NCI-H2227 (cell line): Measurements from ENCODE around the gene ATP5ME.
A peak's percentile ranks its signal among the peaks of the same experiment; 100 is the strongest.
"Not testable (repeated sequence)": the region's sequence is repeated elsewhere in the genome, so short reads cannot be mapped to it uniquely, and the experiment has no call there.

Experiments used
- DNase-seq: peaks from one replicate; lab custom pipeline; 2025; ENCODE audit not compliant: unreplicated experiment; lab: John Stamatoyannopoulos, UW

The ATP5ME gene

DNA sequence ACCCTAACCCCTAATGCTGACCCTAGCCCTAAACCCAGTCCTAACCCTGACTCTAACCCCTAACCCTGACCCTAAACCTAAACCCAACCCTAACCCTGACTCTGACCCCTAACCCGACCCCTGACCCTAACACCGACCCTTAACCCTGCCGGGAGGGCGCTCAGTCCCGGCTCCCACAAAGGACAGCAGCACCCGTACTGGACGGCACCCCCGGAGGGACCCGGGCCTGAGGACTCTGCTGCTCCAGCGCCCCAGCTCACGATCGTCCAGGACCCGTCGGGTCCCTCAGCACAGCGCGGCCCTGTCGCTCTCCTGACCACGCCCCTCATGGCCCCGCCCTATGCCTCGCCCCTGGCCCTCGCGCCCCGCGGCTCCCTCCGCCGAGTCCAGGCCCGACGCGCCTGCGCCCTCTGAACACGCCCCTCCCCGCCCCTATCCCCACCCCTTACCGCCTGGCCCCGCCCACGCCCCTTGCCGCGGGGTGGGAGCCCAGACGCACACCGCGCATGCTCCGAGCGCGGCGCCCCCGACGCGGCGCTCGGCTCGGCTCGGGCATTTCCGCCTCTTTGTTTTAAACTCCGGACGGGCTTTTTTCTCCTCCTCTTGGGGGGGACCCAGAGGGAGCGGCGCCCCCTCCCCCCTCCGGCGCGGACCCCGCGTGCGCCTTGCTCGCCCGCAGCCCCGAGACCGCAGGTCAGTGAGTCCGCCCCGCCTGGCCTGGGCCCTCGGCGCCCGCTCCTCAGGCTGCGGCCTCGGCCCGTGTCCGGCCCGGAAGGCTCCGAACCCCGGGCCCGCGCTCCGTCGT, 31.4 kb upstream of the ATP5ME start, which contains the start of gene PCGF3:
Gene PCGF3, plus strand, starts transcription at position 555 of the 805 bp plus-strand sequence. CDS start 27,849 bp downstream, outside the sequence.
- peak; percentile 95 for DNase-seq

DNA sequence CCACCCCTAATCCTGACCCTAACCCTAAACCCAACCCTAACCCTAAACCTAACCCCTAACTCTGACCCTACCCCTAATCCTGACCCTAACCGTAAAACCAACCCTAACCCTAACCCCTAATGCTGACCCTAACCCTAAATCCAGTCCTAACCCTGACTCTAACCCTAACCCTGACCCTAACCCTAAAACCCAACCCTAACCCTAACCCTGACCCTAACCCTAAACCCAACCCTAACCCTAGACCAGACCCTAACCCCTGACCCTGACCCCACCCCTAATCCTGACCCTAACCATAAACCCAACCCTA, 30.8 kb upstream of the ATP5ME start:
- DNase-seq, result no peak

- DNase-seq, result no peak
These were observed 30.3 kb upstream of the ATP5ME start for GRCh38 chr4:704198-704891.

- DNase-seq, result no peak
These were observed 29.5 kb upstream of the ATP5ME start for GRCh38 chr4:703336-704197.

- no peak for DNase-seq
These were observed 28.6 kb upstream of the ATP5ME start for GRCh38 chr4:702618-703048.

GRCh38 chr4:700587-701264, 26.6 kb upstream of the ATP5ME start:
- DNase-seq, result no peak

DNA sequence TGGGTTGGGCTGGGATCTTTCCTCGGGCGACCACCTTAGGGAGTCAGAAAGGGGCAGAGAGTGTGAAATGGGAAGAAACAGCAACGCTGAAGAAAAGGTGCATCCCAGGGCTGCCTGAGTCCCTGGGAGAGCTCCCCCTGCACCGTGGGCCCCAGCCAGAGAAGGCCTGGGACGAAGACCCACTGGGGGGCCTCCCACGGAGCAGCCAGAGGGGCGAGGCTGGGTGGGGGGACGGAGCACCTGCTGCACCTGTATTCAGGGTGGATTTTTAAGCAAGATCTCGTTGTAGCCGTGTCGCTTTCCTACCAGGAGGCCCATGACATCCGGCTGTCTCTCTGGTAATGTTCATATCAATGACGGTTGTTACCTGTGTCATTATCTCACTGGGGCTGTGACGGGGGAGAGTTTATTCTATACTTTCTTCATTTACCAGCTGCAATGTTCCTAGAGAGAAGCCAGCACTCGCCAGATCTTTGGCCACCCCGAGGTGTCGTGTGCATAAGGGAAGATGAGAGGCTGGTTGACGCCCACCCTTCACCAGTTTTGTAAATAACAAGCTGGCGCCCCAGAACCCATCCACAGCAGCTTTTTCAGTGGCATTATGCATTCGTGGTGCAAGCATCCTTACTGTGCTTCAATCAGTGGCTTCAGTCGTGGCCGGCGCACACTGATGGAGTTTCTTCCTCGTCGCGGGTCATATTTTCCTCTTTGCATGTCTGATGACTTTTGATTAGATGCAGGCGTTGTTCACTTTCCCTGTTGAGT, 25.9 kb upstream of the ATP5ME start:
- DNase-seq, result no peak

DNA sequence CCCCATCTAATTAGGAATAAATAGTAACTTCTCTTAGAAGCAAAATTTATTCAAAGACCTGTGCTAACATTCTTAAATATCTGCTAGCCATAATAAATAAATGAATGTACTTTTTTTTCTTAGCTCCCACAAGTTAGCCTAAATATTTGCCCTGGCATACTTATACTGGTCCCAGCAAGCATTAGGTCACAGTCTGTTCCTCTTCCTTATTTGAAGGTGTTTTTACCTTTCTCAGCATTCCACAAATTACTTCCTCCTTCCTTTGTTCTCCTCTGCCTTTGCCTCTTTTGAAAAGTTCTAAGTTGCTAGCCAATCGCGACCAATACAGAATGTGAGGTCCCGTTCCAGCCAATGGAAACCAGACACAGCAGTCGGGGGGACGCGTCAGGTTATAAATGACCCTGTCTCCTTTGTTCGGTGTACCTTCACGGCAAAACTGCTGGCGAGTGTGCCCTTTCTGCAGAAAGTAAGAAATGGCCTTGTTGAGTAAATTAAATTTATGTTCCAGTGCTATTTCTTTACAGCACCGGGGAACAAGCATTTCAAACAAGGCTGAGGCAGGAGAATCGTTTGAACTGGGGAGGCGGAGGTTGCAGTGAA, 20.4 kb upstream of the ATP5ME start:
- DNase-seq, result not testable (repeated sequence)

- DNase-seq, result no peak
These were observed 18.9 kb upstream of the ATP5ME start for GRCh38 chr4:692771-693554.

DNA sequence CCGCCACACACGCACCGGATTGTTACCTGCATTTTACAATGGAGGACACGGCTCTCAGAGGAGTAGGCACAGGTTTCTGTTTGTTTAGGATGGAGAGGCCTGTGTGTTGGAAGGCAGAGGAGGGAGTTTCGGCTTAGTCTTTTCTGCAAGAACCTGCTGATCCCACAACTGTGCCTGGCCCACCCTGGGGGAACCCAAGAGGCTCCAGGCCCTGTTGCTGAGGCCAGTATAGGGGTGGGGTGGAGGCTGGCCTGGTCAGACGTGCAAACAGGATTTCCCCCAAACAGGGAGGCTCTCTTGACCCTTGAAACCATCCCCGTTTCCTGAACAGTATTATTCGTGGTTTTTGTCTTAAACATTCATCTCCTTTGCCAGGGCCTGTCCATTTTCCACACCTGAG, 15.6 kb upstream of the ATP5ME start:
- DNase-seq, result no peak

- DNase-seq, result no peak
These were observed 15.0 kb upstream of the ATP5ME start, which contains the start of gene SLC49A3 for GRCh38 chr4:688854-689681. Gene SLC49A3, minus strand, starts transcription at chr4:689151. Its CDS starts 24 bp downstream, at chr4:689127.

- DNase-seq, result no peak
These were observed 14.1 kb upstream of the ATP5ME start for GRCh38 chr4:687971-688853.

- DNase-seq, result no peak
These were observed 13.2 kb upstream of the ATP5ME start for GRCh38 chr4:687048-687970.

DNA sequence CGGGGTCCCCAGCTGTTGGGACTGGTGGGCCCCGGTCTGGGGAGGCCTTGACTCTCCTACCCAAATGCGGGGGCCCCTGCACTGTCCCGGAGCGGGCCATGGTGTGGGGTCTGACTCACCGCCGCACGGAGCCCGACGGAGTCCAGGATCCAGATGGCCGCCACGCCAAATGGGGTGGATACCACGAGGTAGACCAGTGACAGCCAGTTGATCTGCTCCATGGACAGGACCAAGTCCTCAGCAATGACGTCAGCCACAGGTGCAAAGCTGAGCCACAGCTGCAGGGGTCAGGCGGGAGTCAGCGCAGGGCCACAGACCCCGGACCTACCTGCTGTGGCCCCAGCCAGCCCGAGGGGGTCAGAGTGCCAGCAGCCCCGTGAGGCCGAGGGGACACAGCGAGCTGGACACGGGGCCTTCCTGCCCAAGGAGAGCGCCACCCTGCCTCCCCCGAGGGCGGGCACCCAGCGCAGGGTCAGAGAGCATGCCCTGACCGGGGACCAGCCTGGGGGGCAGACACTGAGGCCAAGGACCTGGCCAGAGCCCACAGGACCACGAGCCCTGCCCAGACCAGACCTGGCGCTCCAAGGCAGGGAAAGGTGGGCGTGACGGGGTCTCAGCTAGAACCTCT, 12.5 kb upstream of the ATP5ME start:
- DNase-seq, result no peak

DNA sequence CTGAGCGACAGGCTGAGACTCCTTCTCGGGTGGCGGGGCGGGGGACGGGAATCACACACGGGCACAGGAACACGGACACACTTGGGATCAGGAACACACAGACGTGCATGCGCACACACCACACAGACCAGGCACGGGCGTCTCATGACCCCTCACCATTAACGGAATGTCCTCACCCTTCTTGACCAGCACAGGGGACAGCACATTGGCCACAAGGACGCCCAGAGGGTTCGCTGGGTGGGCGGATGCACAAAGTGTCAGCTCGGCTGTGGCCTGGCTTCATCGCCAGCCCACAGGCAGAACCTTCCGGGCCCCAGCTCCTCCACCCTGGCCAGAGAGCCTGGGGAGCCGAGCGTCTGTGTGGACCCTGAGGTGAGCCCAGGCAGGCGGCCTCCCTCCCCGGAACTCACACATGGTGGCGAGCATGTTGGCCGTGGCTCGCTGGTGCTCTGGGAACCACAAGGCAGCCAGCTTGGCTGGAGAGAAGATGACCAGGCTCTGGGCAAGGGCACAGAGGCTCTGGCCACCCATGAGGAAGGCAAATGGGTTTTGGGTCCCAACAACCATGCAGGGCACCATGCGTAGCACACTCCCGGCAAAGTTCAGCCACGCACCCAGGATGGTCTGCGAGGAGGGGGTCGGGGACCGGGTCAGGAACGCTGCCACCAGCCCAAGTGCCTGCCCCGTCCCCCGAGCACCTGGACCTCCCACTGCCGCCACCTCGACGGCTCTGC, 11.8 kb upstream of the ATP5ME start:
- DNase-seq, result no peak
